ENCODE data around the gene IFIT1B. TPM values are rescaled to one million over a fixed set of nuclear protein-coding genes. Genes with fewer than 3 reads are reported as not detected.
A peak's percentile ranks its signal among the peaks of the same experiment; 100 is the strongest.

IFIT1B gene
- total and polyA plus RNA-seq, 9 of the 15 experiments (the other 6 are each of a cell fraction or from before 2014, with no cell fraction given) = not detected

DNA sequence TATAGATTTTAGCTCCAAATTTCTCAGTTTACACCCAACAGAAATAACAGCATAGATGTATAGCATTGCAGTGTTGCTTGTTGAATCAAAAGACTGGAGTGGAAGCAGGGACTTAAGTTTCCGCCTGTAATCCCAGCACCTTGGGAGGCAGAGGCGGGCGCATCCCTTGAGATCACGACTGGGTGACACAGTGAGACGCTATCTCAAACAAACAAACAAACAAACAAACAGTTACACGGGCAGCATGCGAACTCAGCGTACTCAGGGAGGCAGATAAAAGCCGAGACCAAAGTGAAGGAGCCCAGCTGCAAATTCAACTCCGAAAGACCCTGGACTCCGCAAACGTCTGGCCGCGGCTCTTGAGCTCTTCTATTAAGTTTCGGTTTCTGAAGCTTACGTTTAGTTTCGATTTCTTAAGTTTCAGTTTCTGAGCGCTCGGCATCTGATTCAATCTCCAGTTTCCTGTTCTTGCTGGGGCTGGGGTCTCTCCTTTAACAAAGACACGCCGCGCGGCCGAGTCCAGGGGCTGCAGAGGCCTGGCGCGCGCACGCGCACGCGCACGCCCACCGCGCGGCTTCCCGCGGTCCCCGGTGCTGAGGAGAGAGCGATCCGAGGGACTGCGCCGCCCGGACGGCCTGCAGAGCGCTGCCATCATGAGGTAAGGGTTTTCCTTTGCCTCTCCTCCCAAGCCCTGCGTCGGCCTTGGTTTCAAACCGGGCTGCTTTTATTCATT lies 36.5 kb downstream of the IFIT1B start, which contains the start of gene IFIT5 (continued):
- TF ChIP-seq, protein P1, sequence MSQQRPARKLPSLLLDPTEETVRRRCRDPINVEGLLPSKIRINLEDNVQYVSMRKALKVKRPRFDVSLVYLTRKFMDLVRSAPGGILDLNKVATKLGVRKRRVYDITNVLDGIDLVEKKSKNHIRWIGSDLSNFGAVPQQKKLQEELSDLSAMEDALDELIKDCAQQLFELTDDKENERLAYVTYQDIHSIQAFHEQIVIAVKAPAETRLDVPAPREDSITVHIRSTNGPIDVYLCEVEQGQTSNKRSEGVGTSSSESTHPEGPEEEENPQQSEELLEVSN (IDR thresholded peaks at IDR 0.05; ENCODE audit: borderline replicate concordance in 1 of 2, extremely low read depth in 1 of 2, insufficient read depth in 1 of 2, insufficient read length in 1 of 2, low read depth in 1 of 2, low read length in 1 of 2, poor library complexity in 1 of 2, severe bottlenecking in 1 of 2) = peak in 1 of 2 experiments; percentile 62
- TF ChIP-seq ZBTB9 (CRISPR knock-in tag; IDR thresholded peaks at IDR 0.05) (no peak), ZC3H11A (IDR thresholded peaks at IDR 0.05; ENCODE audit: low read depth, low read length) (no peak)
- TF ChIP-seq, protein P2, sequence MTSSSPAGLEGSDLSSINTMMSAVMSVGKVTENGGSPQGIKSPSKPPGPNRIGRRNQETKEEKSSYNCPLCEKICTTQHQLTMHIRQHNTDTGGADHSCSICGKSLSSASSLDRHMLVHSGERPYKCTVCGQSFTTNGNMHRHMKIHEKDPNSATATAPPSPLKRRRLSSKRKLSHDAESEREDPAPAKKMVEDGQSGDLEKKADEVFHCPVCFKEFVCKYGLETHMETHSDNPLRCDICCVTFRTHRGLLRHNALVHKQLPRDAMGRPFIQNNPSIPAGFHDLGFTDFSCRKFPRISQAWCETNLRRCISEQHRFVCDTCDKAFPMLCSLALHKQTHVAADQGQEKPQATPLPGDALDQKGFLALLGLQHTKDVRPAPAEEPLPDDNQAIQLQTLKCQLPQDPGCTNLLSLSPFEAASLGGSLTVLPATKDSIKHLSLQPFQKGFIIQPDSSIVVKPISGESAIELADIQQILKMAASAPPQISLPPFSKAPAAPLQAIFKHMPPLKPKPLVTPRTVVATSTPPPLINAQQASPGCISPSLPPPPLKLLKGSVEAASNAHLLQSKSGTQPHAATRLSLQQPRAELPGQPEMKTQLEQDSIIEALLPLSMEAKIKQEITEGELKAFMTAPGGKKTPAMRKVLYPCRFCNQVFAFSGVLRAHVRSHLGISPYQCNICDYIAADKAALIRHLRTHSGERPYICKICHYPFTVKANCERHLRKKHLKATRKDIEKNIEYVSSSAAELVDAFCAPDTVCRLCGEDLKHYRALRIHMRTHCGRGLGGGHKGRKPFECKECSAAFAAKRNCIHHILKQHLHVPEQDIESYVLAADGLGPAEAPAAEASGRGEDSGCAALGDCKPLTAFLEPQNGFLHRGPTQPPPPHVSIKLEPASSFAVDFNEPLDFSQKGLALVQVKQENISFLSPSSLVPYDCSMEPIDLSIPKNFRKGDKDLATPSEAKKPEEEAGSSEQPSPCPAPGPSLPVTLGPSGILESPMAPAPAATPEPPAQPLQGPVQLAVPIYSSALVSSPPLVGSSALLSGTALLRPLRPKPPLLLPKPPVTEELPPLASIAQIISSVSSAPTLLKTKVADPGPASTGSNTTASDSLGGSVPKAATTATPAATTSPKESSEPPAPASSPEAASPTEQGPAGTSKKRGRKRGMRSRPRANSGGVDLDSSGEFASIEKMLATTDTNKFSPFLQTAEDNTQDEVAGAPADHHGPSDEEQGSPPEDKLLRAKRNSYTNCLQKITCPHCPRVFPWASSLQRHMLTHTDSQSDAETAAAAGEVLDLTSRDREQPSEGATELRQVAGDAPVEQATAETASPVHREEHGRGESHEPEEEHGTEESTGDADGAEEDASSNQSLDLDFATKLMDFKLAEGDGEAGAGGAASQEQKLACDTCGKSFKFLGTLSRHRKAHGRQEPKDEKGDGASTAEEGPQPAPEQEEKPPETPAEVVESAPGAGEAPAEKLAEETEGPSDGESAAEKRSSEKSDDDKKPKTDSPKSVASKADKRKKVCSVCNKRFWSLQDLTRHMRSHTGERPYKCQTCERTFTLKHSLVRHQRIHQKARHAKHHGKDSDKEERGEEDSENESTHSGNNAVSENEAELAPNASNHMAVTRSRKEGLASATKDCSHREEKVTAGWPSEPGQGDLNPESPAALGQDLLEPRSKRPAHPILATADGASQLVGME (CRISPR knock-in tag; IDR thresholded peaks at IDR 0.05) = 0 out of 2 replicates have a peak, but pooled peaks have one; percentile 23

Measured in K562 (cell line).